ENCODE results near the gene NCK2. TPM values are rescaled to one million over a fixed set of nuclear protein-coding genes. Genes with fewer than 3 reads are reported as not detected.

NCK2 gene
- total and polyA plus RNA-seq, 9 donors, result 43.1 to 89.3 (median 78.8) TPM

- H3K4me1 ChIP-seq (ENCODE audit: control insufficient read depth, insufficient read depth, low read length), result peaks cover 38% of the 10 kb centered on the region
These were observed 44.1 kb downstream of the NCK2 start for GRCh38 chr2:105788670-105789290.

GRCh38 chr2:105789745-105790460 is 45.2 kb downstream of the NCK2 start:
- Histone ChIP-seq H3K27ac (ENCODE audit: low read length) (peak overlapping the region; percentile 40), H3K9me3 (replicated peaks; ENCODE audit: control insufficient read depth, low read depth, low read length) (no peaks in the 10 kb centered on the region), H3K4me1 (ENCODE audit: control insufficient read depth, insufficient read depth, low read length) (peaks cover 35% of the 10 kb centered on the region), H3K4me3 (ENCODE audit: low read length) (no peak overlapping the region), H3K36me3 (ENCODE audit: control insufficient read depth, insufficient read depth, low read length) (peaks cover 2% of the 10 kb centered on the region), H3K27me3 (ENCODE audit: control insufficient read depth, insufficient read depth, low read length) (no peaks in the 10 kb centered on the region)
- peak; percentile 79 for DNase-seq
- 50% methylated on average over 2 of the region's 11 CpGs for WGBS (ENCODE audit: insufficient coverage)

More at GRCh38 chr2:105788670-105789290, 44.1 kb downstream of the NCK2 start:
- Histone ChIP-seq H3K27me3 (ENCODE audit: control insufficient read depth, insufficient read depth, low read length) (no peaks in the 10 kb centered on the region), H3K4me3 (ENCODE audit: low read length) (no peak overlapping the region), H3K9me3 (replicated peaks; ENCODE audit: control insufficient read depth, low read depth, low read length) (no peaks in the 10 kb centered on the region), H3K36me3 (ENCODE audit: control insufficient read depth, insufficient read depth, low read length) (peaks cover 6% of the 10 kb centered on the region), H3K27ac (ENCODE audit: low read length) (no peak overlapping the region)
- no peak for DNase-seq
- 40% methylated on average over 1 of the region's 12 CpGs for WGBS (ENCODE audit: insufficient coverage)

GRCh38 chr2:105790461-105791149 is 45.9 kb downstream of the NCK2 start:
- H3K4me3 ChIP-seq (ENCODE audit: low read length), result no peak overlapping the region
- no peaks in the 10 kb centered on the region for H3K9me3 ChIP-seq (replicated peaks; ENCODE audit: control insufficient read depth, low read depth, low read length)
- H3K4me1 ChIP-seq (ENCODE audit: control insufficient read depth, insufficient read depth, low read length), result peaks cover 37% of the 10 kb centered on the region
- no peak for DNase-seq
- WGBS (ENCODE audit: insufficient coverage), result 100% methylated on average over 1 of the region's 10 CpGs
- H3K27ac ChIP-seq (ENCODE audit: low read length), result peak overlapping the region; percentile 14
- no peaks in the 10 kb centered on the region for H3K27me3 ChIP-seq (ENCODE audit: control insufficient read depth, insufficient read depth, low read length)
- H3K36me3 ChIP-seq (ENCODE audit: control insufficient read depth, insufficient read depth, low read length), result peaks cover 2% of the 10 kb centered on the region

- Histone ChIP-seq H3K9me3 (replicated peaks; ENCODE audit: control insufficient read depth, low read depth, low read length) (no peaks in the 10 kb centered on the region), H3K4me1 (ENCODE audit: control insufficient read depth, insufficient read depth, low read length) (peaks cover 40% of the 10 kb centered on the region), H3K4me3 (ENCODE audit: low read length) (no peak overlapping the region), H3K27ac (ENCODE audit: low read length) (no peak overlapping the region), H3K27me3 (ENCODE audit: control insufficient read depth, insufficient read depth, low read length) (no peaks in the 10 kb centered on the region), H3K36me3 (ENCODE audit: control insufficient read depth, insufficient read depth, low read length) (peaks cover 2% of the 10 kb centered on the region)
- no peak for DNase-seq
- WGBS (ENCODE audit: insufficient coverage), result 80% methylated on average over 1 of the region's 12 CpGs
These were observed 46.5 kb downstream of the NCK2 start for GRCh38 chr2:105791229-105791628.

- WGBS (ENCODE audit: insufficient coverage), result 100% methylated on average over 4 of the region's 7 CpGs
- Histone ChIP-seq H3K36me3 (ENCODE audit: control insufficient read depth, insufficient read depth, low read length) (peaks cover 2% of the 10 kb centered on the region), H3K4me3 (ENCODE audit: low read length) (no peak overlapping the region), H3K4me1 (ENCODE audit: control insufficient read depth, insufficient read depth, low read length) (peaks cover 37% of the 10 kb centered on the region), H3K9me3 (replicated peaks; ENCODE audit: control insufficient read depth, low read depth, low read length) (no peaks in the 10 kb centered on the region), H3K27me3 (ENCODE audit: control insufficient read depth, insufficient read depth, low read length) (no peaks in the 10 kb centered on the region), H3K27ac (ENCODE audit: low read length) (no peak overlapping the region)
- DNase-seq, result no peak
These were observed 47.8 kb downstream of the NCK2 start for GRCh38 chr2:105792561-105792960.

- H3K27me3 ChIP-seq (ENCODE audit: control insufficient read depth, insufficient read depth, low read length), result no peaks in the 10 kb centered on the region
- WGBS (ENCODE audit: insufficient coverage), result 100% methylated on average over 5 of the region's 6 CpGs
- no peak overlapping the region for H3K4me3 ChIP-seq (ENCODE audit: low read length)
- H3K27ac ChIP-seq (ENCODE audit: low read length), result no peak overlapping the region
- peaks cover 2% of the 10 kb centered on the region for H3K36me3 ChIP-seq (ENCODE audit: control insufficient read depth, insufficient read depth, low read length)
- no peaks in the 10 kb centered on the region for H3K9me3 ChIP-seq (replicated peaks; ENCODE audit: control insufficient read depth, low read depth, low read length)
- DNase-seq, result no peak
- peaks cover 35% of the 10 kb centered on the region for H3K4me1 ChIP-seq (ENCODE audit: control insufficient read depth, insufficient read depth, low read length)
These were observed 48.7 kb downstream of the NCK2 start for GRCh38 chr2:105793196-105793975.

- no CpG with 5 or more reads among the region's 3 CpGs for WGBS (ENCODE audit: insufficient coverage)
- Histone ChIP-seq H3K4me1 (ENCODE audit: control insufficient read depth, insufficient read depth, low read length) (peaks cover 27% of the 10 kb centered on the region), H3K27ac (ENCODE audit: low read length) (no peak overlapping the region), H3K36me3 (ENCODE audit: control insufficient read depth, insufficient read depth, low read length) (peaks cover 2% of the 10 kb centered on the region), H3K9me3 (replicated peaks; ENCODE audit: control insufficient read depth, low read depth, low read length) (no peaks in the 10 kb centered on the region), H3K27me3 (ENCODE audit: control insufficient read depth, insufficient read depth, low read length) (no peaks in the 10 kb centered on the region), H3K4me3 (ENCODE audit: low read length) (no peak overlapping the region)
- DNase-seq, result no peak
These were observed 50.3 kb downstream of the NCK2 start for GRCh38 chr2:105794926-105795574.

- H3K27me3 ChIP-seq (ENCODE audit: control insufficient read depth, insufficient read depth, low read length), result no peaks in the 10 kb centered on the region
- H3K4me3 ChIP-seq (ENCODE audit: low read length), result no peak overlapping the region
- H3K27ac ChIP-seq (ENCODE audit: low read length), result peak overlapping the region; percentile 38
- peaks cover 22% of the 10 kb centered on the region for H3K4me1 ChIP-seq (ENCODE audit: control insufficient read depth, insufficient read depth, low read length)
- 0% methylated on average over 3 of the region's 9 CpGs for WGBS (ENCODE audit: insufficient coverage)
- no peaks in the 10 kb centered on the region for H3K9me3 ChIP-seq (replicated peaks; ENCODE audit: control insufficient read depth, low read depth, low read length)
- H3K36me3 ChIP-seq (ENCODE audit: control insufficient read depth, insufficient read depth, low read length), result peaks cover 2% of the 10 kb centered on the region
- peak; percentile 43 for DNase-seq
These were observed 50.8 kb downstream of the NCK2 start for GRCh38 chr2:105795575-105795934.

- WGBS (ENCODE audit: insufficient coverage), result 39% methylated on average over 3 of the region's 6 CpGs
- H3K4me1 ChIP-seq (ENCODE audit: control insufficient read depth, insufficient read depth, low read length), result peaks cover 17% of the 10 kb centered on the region
- H3K27me3 ChIP-seq (ENCODE audit: control insufficient read depth, insufficient read depth, low read length), result no peaks in the 10 kb centered on the region
- H3K36me3 ChIP-seq (ENCODE audit: control insufficient read depth, insufficient read depth, low read length), result peaks cover 2% of the 10 kb centered on the region
- H3K4me3 ChIP-seq (ENCODE audit: low read length), result no peak overlapping the region
- H3K27ac ChIP-seq (ENCODE audit: low read length), result no peak overlapping the region
- peak; percentile 49 for DNase-seq
- no peaks in the 10 kb centered on the region for H3K9me3 ChIP-seq (replicated peaks; ENCODE audit: control insufficient read depth, low read depth, low read length)
These were observed 51.5 kb downstream of the NCK2 start for GRCh38 chr2:105796131-105796638.

Data from muscle of leg (tissue), 11 donors.